Endodermal cell (in vitro differentiated cells): ENCODE results near the gene CASP12. TPM values are rescaled to one million over a fixed set of nuclear protein-coding genes. Genes with fewer than 3 reads are reported as not detected.

Source experiments
- DNase-seq: peaks from one replicate; pipeline ENCODE4 v3.0.0-alpha.2; 2017
- H3K27ac ChIP-seq: 2 replicates; pipeline ENCODE4 v1.5.1; 2013; ENCODE audit warnings: mild to moderate bottlenecking, low read depth, low read length, moderate library complexity
- H3K27me3 ChIP-seq: 2 replicates; pipeline ENCODE4 v1.6.1; 2013; ENCODE audit warnings: mild to moderate bottlenecking, low read length, moderate library complexity; ENCODE audit not compliant: insufficient read depth, control insufficient read depth, poor library complexity, severe bottlenecking
- H3K36me3 ChIP-seq: 2 replicates; pipeline ENCODE4 v1.7.0; 2013; ENCODE audit warnings: mild to moderate bottlenecking, low read length, moderate library complexity; ENCODE audit not compliant: control insufficient read depth, insufficient read depth
- H3K4me1 ChIP-seq: one replicate; pipeline ENCODE4 v1.7.0; 2013; ENCODE audit warnings: low read length; ENCODE audit not compliant: control insufficient read depth, insufficient read depth
- H3K4me3 ChIP-seq: 2 replicates; pipeline ENCODE4 v1.5.1; 2013; ENCODE audit warnings: mild to moderate bottlenecking, low read length, moderate library complexity
- H3K9ac ChIP-seq: 2 replicates; pipeline ENCODE4 v1.6.1; 2013; ENCODE audit warnings: mild to moderate bottlenecking, low read length, moderate library complexity; ENCODE audit not compliant: poor library complexity, severe bottlenecking; ENCODE audit errors: extremely low read depth
- H3K9me3 ChIP-seq: 2 replicates; pipeline ENCODE4 v1.6.1; 2013; ENCODE audit warnings: mild to moderate bottlenecking, low read length, moderate library complexity; ENCODE audit not compliant: control insufficient read depth
- H3K27ac Mint-ChIP-seq: 2 replicates; pipeline ENCODE4 v1.8.0; 2020; ENCODE audit warnings: mixed read lengths
- H3K27me3 Mint-ChIP-seq: 2 replicates; pipeline ENCODE4 v1.8.0; 2021; ENCODE audit warnings: mild to moderate bottlenecking, mixed read lengths; ENCODE audit not compliant: insufficient read depth
- H3K36me3 Mint-ChIP-seq: 2 replicates; pipeline ENCODE4 v1.8.0; 2020; ENCODE audit warnings: low read depth, mixed read lengths
- H3K4me1 Mint-ChIP-seq: 2 replicates; pipeline ENCODE4 v1.8.0; 2020; ENCODE audit warnings: mixed read lengths
- H3K4me3 Mint-ChIP-seq: 2 replicates; pipeline ENCODE4 v1.8.0; 2020; ENCODE audit warnings: mild to moderate bottlenecking, moderate library complexity, mixed read lengths
- H3K9me3 Mint-ChIP-seq: 2 replicates; pipeline ENCODE4 v1.8.0; 2020; ENCODE audit warnings: mild to moderate bottlenecking, mixed read lengths
- CTCF ChIP-seq: fragments of 200-600 bp; sonication (generic); conservative IDR thresholded peaks from 2 replicates; pipeline ENCODE4 v1.5.0; 2021; ENCODE audit warnings: antibody characterized with exemption, mild to moderate bottlenecking
- WGBS, 2 experiments: methylation state at CpG; one replicate each; pipeline versions ENCODE4 v1.1.5 to v1.1.7; 2013; ENCODE audit warnings: missing lambda C conversion rate in 2 of 2, mixed read lengths in 1 of 2; ENCODE audit not compliant: insufficient coverage in 1 of 2, insufficient read length in 1 of 2; 5-methylcytosine and 5-hydroxymethylcytosine counted together
- total RNA-seq, 2 donors: library from RNA; stranded (reverse); fragmentation: NEBNext Ultra II Directional in 1 of 2; extraction: Animal tissue kit (Norgen Biotek cat#: 25700) in 1 of 2; gene quantifications; 2 replicates in 1 of 2; 3 replicates in 1 of 2; pipeline ENCODE4 v1.2.1, GENCODE V29; 2021

CASP12 gene
- total RNA-seq, 2 donors from 2014 or later: not detected

DNA sequence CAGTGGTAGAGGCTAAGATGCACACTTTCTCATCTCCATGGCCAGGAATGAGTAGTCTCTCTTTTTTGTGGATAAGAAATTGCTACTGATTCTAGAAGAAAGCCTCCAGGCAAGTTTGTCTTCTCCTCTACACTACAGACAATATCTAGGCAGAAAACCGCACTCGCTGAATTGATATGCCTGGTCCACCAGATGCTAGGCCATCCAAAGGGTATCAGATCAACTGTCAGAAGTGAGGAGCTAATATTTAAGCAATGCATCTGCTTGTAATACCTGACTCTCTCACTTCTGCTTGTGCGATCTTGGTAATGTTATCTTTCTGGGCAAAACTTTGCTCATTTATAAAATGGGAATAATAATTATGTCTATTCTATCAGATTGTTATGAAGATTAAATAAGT is 45.0 kb downstream of the CASP12 start:
- Mint-ChIP-seq H3K9me3 (no peaks in the 10 kb centered on the region), H3K4me1 (no peaks in the 10 kb centered on the region), H3K4me3 (no peak overlapping the region), H3K27ac (no peak overlapping the region), H3K27me3 (no peaks in the 10 kb centered on the region), H3K36me3 (no peaks in the 10 kb centered on the region)
- no peak for DNase-seq
- Histone ChIP-seq H3K27me3 (no peaks in the 10 kb centered on the region), H3K4me1 (no peaks in the 10 kb centered on the region), H3K27ac (no peak overlapping the region), H3K9ac (no peak overlapping the region), H3K36me3 (no peaks in the 10 kb centered on the region), H3K4me3 (no peak overlapping the region), H3K9me3 (no peaks in the 10 kb centered on the region)
- TF ChIP-seq CTCF: no peak
- 91 to 94% methylated on average over 2 to 3 of the region's 3 CpGs for WGBS, 2 experiments

DNA sequence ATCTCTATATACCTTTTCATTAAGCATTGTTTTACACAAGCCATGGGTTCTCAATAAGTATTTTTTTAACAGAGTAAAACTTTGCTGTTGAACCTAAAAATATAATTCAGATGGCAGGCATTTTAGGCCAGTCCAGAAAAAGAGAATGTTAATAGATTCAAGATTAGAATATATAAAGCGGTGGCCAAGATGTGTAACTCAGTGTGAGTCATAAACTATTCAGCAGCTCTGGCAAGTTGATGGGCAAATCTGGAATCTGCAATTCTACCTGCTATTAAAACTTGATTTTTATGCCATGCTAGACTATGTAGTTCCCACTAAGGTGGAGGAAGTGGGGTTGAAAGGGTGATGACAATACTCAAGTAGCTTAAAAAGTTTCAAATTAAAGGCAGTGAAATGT is 45.4 kb downstream of the CASP12 start:
- Histone ChIP-seq H3K9ac (no peak overlapping the region), H3K9me3 (no peaks in the 10 kb centered on the region), H3K27ac (no peak overlapping the region), H3K4me1 (no peaks in the 10 kb centered on the region), H3K36me3 (no peaks in the 10 kb centered on the region), H3K4me3 (no peak overlapping the region), H3K27me3 (no peaks in the 10 kb centered on the region)
- TF ChIP-seq CTCF: no peak
- Mint-ChIP-seq H3K36me3 (no peaks in the 10 kb centered on the region), H3K27me3 (no peaks in the 10 kb centered on the region), H3K27ac (no peak overlapping the region), H3K4me1 (no peaks in the 10 kb centered on the region), H3K4me3 (no peak overlapping the region), H3K9me3 (no peaks in the 10 kb centered on the region)
- WGBS, 2 experiments: 96 to 100% methylated on average over 1 of the region's 1 CpG
- DNase-seq: no peak

GRCh38 chr11:104846216-104846615 is 52.0 kb downstream of the CASP12 start:
- Histone ChIP-seq H3K4me1 (no peaks in the 10 kb centered on the region), H3K9me3 (no peaks in the 10 kb centered on the region), H3K27ac (no peak overlapping the region), H3K9ac (no peak overlapping the region), H3K4me3 (no peak overlapping the region), H3K27me3 (no peaks in the 10 kb centered on the region), H3K36me3 (no peaks in the 10 kb centered on the region)
- WGBS, 2 experiments: 71 to 92% methylated on average over 1 to 3 of the region's 3 CpGs
- Mint-ChIP-seq H3K27me3 (no peaks in the 10 kb centered on the region), H3K9me3 (no peaks in the 10 kb centered on the region), H3K36me3 (no peaks in the 10 kb centered on the region), H3K4me3 (no peak overlapping the region), H3K4me1 (no peaks in the 10 kb centered on the region), H3K27ac (no peak overlapping the region)
- no peak for TF ChIP-seq CTCF
- DNase-seq: no peak
